Activated CD4-positive, alpha-beta T cell treated with anti-CD3 and anti-CD28 coated beads for 24 hours (primary cell): ENCODE measurements around the gene NBPF9.
"Not testable (repeated sequence)": the region's sequence is repeated elsewhere in the genome, so short reads cannot be mapped to it uniquely, and the experiment has no call there.

Experiments used
- DNase-seq, 2 donors: peaks; one replicate each; pipeline ENCODE4 v3.0.0-alpha.2; 2020; ENCODE audit warnings: low read depth in 2 of 2

NBPF9 gene, protein sequence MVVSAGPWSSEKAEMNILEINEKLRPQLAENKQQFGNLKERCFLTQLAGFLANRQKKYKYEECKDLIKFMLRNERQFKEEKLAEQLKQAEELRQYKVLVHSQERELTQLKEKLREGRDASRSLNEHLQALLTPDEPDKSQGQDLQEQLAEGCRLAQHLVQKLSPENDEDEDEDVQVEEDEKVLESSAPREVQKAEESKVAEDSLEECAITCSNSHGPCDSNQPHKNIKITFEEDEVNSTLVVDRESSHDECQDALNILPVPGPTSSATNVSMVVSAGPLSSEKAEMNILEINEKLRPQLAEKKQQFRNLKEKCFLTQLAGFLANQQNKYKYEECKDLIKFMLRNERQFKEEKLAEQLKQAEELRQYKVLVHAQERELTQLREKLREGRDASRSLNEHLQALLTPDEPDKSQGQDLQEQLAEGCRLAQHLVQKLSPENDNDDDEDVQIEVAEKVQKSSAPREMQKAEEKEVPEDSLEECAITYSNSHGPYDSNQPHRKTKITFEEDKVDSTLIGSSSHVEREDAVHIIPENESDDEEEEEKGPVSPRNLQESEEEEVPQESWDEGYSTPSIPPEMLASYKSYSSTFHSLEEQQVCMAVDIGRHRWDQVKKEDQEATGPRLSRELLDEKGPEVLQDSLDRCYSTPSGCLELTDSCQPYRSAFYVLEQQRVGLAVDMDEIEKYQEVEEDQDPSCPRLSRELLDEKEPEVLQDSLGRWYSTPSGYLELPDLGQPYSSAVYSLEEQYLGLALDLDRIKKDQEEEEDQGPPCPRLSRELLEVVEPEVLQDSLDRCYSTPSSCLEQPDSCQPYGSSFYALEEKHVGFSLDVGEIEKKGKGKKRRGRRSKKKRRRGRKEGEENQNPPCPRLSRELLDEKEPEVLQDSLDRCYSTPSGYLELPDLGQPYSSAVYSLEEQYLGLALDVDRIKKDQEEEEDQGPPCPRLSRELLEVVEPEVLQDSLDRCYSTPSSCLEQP (N-terminal part only)

DNA sequence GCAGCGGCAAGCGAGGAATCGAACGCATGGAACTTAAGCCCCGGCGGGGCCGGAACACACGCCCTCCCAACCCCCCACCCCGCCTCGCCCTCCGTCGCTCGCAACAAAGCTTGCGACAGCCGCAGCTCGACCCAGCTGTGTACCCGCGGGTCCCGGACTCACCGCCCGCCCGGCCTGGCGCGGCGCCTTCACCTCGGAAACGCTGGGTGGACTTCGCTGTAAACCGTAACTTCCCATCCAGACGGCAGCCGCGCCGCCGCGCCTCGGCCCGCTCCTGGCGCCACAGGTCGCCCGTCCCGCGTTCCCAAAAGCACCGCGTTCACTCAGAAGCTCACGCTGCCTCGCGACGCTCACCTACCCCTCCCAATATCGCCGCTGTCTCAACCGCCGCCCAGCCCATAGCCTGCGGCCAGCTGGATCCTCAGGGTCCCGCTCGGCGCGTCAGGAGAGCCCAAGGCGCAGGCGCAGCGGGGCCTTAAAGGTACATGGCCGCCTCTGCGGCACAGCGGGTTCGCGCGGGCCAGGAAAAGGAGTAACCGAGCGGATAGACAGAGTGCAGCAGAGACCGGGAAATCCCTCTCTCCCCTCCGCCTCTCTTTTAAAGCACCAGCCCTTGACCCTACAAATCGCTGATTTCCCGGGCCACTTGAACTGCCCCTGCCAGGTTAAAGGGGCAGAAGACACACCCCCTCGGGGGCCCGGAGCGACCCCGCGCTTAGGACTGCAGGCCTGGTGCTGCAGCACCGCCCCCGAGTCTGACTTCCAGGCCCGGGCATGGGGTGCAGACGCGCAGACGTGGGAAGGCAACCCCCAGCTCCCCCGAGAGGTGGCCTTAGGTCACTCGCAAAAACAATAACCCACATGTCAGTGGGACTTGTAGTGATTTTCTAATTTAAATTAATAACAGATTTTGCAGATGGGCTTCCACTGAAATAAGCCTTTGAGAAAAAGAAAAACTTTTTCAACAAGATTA lies at the start of gene NBPF9:
TSS of gene NBPF9 (minus strand) at position 443 of the 973 bp plus-strand sequence. CDS start 21,412 bp downstream, outside the sequence.
- peak; percentile 27 to 29 for DNase-seq

GRCh38 chr1:149149909-149150308 lies 46.6 kb upstream of the NBPF9 start:
- not testable (repeated sequence) for DNase-seq

GRCh38 chr1:149137585-149137984 lies 34.2 kb upstream of the NBPF9 start:
- DNase-seq, result not testable (repeated sequence)

DNA sequence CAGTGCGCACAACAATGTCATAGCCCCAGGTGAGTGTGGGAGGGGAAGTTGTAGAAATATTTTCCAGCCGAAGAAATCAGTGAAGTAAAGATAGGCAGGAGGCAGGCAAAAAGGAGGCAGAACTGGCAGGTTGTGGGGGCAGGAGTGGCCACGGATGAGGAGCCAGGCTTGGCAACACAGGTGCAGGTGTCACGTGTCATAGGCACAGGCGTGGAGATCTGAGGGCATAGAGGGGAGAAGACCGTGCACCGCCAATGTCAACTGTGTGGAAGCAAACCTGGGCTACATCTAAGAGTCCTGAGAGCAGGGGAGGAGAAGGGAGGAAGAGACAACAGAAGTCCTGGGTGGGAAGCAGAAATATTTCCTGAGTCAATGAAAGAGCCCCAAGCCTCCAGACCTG lies 27.6 kb upstream of the NBPF9 start:
- not testable (repeated sequence) for DNase-seq

DNA sequence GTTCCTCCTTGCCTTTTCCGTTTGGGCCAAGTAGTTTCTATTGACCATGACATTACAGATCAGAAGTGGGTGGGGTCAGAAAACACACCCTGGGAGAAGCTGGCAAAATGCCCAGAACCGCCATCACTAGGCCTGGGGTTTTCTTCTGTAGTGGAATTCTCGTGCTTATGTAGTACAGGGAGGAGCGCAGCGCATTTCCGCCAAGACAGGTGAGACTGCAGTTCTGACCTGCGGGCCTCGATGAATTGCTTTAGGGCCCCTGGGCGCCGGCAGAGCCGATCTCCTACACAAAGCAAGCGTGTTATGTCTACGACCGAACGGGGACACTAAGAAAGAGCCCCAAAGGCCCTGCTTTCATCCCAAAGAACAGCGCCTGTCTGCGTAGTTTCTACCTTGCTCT lies 25.9 kb upstream of the NBPF9 start:
- DNase-seq, result not testable (repeated sequence)

DNA sequence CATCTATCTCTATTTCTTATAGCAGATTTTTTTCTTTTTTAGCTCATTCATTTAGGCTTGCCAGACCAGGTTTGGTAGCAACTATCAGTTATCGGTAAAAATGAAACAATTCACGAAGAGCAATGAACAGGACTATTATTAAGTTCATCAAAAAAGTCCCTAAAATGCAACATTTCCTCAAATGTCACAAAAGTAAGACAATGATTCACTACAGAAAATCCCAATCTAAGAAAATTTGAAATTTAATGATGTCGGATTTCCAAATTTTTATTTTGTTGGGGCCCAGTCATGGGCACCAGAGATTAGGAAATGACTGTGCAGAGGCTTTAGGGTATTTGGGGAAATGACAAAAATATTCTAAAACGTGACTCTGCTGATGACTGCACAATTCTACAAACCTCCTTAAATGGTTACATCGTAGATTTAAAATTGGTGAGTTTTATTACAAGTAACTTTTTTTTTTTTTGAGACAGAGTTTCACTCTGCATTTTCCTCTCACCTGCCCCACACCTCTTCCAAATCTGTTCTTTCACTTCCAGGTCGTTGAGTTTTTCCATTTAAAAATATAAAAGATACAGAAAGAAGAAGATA lies 23.3 kb upstream of the NBPF9 start:
- not testable (repeated sequence) for DNase-seq

DNA sequence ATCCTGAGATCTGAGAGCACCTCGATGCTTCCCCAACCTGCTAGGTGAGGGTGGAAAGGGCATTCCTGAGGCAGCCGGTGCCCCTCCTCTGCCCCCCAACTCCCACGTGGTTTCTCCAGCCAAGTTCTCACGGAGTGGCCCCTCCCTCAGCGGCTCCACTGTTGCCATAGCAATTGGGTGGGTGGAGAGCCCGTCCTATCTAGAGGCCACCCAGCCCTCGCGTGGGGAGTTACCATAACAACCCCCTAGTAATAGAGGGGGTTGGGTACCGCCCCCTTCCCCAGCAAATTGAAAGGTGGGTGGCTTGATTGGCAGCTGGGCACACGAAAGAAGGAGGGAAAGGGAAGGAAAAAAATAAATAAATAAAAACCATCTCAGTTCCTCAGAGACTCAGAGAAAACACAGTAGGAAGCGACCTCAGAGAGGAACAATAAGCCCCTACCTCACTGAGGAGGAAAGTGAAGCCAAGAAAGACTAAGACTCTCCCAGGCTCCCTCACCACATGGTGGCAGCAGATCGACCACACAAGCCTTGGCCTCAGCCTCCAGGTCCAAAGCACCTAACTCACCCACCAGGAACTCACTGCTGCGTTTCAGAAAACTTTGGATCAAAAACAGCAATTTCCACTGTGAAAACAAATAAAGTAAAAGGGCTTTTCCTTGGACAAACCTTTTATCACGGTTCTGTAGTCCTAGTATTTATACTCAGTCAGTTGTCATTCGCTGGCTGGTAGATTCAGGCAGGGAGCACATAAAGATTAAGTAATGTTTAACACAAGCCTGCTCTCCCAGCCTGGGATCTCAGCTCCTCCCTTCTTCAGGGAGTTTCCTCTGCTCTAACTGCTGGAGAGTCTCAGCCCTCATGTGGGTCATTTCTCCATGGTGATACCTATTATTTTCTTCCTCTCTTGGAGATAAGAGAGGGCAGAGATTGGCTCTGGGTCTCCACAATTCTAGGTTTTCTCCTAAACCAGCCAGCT lies 20.9 kb upstream of the NBPF9 start:
- DNase-seq, result not testable (repeated sequence)

GRCh38 chr1:149112828-149113227 lies 9.5 kb upstream of the NBPF9 start:
- not testable (repeated sequence) for DNase-seq

GRCh38 chr1:149110343-149110742 lies 7.0 kb upstream of the NBPF9 start:
- not testable (repeated sequence) for DNase-seq

DNA sequence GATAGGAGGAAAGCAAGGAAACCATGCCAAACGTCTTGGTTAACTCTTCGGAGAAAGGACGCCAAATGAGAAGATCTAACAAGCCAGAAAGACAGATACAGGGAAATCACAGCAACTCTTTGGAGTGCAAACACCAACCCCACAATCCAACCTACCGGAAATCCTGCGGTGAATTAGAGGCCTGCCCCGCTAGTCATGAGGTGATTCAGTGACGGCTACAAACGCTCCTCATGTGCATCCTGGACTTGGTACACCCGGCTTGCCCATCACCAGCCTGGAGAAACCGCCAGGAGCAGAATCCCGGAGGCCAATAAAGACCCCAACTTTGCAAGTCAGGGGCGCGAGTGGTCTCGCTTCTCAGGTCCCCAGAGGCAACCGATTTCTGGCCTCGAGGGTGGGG lies 777 bp downstream of the NBPF9 start:
- DNase-seq, result peak in 1 of 2 donors; percentile 5

GRCh38 chr1:149098276-149098675 lies 5.1 kb downstream of the NBPF9 start:
- DNase-seq, result not testable (repeated sequence)

DNA sequence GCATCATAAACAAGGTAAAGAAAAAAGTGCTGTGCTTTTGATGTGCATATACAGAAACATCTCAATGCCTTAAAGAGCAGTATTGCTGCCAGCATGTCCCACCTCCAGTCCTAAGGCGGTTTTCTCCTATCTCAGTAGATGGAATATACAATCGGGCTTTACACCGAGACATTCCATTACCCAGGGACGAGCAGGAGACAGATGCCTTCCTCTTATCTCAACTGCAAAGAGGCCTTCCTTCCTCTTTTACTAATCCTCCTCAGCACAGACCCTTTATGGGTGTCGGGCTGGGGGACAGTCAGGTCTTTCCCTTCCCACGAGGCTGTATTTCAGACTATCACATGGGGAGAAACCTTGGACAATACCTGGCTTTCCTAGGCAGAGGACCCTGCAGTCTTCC lies 10.2 kb downstream of the NBPF9 start:
- not testable (repeated sequence) for DNase-seq

GRCh38 chr1:149075505-149076127 lies 27.7 kb downstream of the NBPF9 start:
- DNase-seq, result not testable (repeated sequence)

DNA sequence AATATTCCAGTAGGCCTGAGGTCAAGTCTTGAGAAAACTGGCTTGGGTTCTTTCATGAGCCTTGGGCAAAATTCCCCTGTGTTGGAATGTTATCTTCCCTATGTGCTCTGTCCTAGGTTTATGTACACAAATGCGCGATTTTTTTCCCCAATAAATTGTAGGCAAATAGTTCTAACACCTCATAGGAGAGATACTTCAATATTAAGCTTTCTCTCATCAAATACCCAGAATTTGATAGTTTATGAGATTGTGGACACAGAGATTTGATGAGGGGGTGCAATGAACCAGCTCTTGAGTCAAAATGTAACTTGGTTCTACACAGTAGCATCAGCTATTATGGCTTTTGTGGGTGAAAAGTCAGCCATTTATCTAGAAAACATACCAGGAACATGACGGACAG lies 38.7 kb downstream of the NBPF9 start:
- DNase-seq, result not testable (repeated sequence)

GRCh38 chr1:149043056-149043455 lies 60.3 kb downstream of the NBPF9 start:
- DNase-seq, result not testable (repeated sequence)

- not testable (repeated sequence) for DNase-seq
These were observed 69.4 kb downstream of the NBPF9 start for GRCh38 chr1:149033916-149034315.

- DNase-seq, result not testable (repeated sequence)
These were observed 79.0 kb downstream of the NBPF9 start for GRCh38 chr1:149024327-149024726.

GRCh38 chr1:149018577-149018976 lies 84.8 kb downstream of the NBPF9 start:
- DNase-seq, result not testable (repeated sequence)

DNA sequence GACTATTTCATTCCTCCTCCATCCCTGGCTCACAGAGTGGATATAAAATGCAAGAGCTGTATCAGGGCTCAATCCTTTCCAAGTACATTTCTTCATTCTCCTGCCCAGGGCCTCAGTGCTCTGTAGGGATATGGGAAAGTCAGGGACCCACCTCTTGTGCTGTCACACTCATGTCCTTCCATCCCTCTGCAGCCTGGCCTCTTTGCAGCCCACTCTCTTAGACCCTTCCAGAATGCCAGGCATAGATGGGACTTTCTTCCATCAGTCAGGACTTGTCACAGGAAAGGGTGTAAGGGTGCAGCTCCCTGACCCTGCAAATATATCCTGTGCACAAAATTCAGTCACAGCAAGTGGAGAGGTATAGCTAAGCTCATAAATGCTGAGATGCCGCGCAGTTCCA lies 86.7 kb downstream of the NBPF9 start:
- DNase-seq, result not testable (repeated sequence)
